Measurements from ENCODE around the gene BFSP1.
A peak's percentile ranks its signal among the peaks of the same experiment; 100 is the strongest.

The BFSP1 gene

DNA sequence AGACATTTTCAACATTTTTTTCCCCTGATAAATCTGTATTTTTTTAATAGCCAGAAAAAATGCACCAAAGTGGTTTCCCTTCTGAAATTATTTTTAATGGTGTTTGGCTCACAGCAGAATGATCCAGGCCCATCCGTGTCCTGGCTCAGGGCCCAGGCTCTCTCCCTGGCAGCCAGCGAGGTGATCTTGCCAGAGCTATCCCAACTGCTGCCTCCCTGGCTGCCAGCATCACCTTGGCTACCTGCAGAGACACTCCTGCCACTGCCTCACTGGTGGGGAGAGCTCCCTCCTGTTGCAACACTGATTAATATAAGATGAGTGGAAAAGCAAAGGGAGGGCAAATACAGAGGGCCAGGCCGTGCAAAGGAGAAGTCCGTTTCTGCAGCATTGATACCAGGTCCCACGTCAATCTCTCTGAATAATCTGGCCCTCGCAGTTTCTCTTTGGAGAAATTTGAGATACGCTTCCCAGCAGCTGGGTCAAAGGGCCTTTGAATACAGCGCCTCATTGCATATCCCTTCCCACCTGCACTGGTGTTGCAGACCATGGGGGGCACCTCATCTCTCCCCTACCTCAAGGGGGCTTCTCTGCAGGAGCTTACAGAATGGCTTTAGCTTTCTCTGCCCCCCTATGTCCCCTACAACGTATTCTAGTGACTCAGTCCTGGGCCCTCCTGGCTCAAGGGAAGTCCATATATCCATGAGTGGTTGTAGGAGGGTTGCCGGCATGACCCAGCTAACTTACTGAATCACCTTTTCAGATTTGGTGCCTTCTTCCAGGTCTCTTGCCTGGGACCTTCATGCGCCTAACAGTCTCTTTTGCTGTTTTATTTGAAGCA, 25.9 kb upstream of the BFSP1 start:
- peak; percentile 69 for DNase-seq

DNA sequence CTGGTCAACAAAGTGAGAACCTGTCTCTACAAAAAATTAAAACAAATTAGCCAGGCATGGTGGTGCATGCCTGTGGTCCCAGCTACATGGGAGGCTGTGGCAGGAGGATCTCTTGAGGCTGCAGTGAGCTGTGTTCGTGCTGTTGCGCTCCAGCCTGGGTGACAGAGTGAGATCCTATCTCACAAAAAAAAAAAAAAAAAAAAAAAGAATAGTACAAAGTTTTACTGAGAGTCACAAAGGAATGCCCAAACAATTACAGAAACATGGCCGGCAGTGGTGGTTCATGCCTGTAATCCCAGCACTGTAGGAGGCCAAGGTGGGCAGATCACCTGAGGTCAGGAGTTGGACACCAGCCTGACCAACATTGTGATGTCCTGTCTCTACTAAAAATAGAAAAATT, 23.9 kb upstream of the BFSP1 start:
- DNase-seq = no peak

DNA sequence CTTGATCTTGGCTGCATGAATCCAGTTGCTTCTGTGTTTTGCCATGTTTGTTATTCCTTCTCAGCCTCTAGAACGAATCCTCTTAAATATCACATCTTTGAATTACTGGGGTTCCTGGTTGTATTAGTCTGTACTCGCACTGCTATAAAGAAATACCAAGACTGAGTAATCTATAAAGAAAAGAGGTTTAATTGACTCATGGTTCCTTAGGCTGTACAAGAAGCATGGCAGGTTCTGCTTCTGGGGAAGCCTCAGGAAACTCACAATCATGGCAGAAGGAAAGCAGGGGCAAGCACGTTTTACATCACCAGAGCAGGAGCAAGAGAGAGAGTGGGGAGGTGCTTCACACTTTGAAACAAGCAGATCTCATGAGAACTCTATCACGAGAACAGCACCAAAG, 18.0 kb upstream of the BFSP1 start:
- DNase-seq = no peak

DNA sequence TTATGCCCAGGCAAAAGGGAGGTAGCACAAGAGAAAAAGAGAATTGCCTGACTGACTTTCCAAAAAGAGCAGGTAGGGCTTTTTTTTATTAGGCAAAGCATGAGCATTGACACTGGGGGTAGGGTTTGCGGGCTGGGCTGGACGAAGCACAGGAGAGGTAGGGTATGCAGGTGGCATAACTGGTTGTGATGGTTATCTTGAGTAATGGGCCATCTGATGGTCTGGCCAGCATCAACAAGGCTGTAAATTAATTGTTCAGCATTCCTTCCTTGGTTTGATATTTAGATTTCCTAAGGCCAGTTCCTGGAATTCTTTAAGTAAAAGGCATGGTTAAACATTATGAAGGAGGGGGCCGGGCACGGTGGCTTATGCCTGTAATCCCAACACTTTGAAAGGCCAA, 13.9 kb upstream of the BFSP1 start:
- DNase-seq = no peak

DNA sequence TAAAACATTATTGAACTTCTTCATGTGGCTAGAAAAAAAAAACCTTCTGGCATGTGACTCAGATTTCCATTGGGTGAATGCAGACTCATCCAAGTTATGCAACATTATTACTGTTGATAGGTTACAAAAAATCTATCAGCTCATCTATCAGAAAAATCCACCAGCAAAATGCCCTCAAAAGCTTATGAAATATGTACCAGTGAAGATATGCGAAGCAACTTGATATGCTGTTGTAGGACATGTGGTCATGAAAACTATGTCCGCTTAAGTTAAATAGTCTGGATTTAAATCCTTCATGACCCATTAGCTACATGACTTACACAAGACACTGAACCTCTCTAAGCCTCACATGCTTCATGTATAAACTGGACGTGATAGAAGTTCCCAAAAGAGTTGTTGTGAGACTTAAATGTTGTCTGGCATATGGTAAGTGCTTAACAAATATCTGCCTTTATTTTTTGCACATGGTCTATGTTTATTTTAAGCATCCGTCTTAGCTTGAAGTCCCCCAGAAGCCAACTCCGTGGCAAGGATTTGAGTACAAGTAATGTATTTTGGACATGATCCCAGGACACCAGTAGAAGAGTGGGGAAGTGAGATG, 12.5 kb upstream of the BFSP1 start:
- peak; percentile 90 for DNase-seq

DNA sequence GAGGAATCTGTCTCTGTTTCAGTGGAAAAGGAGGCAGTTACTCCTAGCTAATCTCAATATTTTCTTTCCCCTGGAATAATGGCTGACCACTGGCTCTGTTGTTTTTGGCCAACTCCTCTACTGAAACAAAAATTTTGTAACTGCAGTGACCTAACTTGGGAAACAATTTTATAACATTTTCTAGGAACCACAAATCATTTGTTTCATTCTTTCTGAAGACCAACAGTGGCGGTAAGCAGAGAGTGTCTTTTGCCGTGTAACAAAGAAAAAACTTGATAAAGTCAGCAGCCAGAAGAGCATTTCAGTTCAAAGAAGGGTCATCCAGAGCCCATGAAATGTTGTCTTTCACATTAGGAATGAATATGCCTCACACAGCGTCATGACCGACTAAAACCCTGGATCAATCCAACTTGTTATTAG, 11.8 kb upstream of the BFSP1 start:
- peak; percentile 93 for DNase-seq

DNA sequence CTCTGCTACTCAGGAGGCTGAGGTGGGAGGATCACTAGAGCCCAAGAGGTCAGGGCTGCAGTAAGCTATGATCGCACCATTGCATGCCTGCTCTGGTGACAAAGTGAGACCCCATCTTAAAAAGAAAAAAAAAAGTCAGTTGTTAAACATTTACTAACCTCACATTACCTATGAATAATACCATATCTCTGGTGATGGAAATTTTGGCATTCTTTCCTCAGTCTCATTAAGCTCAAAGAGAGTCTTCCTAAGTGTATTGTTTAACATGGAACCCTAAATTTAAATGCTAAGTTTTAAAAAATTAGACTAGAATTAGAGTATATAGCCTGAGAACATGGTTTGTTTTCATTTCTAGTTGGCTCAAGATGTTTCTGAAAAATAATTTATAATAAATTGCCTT, 11.3 kb upstream of the BFSP1 start:
- DNase-seq = peak; percentile 33

DNA sequence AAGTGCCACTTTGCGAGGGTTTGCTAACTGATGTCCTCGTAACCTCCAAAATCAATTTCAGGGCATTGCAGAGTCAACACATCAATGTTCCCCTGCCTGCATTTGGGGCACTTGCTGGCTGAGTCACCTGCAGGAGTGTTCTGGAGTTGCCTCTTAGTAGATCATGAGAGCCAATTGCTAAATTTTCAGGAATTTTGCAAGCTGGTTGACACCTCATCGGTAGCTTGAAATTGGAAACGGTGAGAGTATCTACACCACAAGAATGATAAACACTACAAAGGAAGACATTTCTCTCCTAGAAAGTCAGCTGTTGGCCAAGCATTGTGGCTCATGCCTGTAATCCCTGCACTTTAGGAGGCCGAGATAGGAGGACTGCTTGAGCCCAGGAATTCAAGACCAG, 10.8 kb upstream of the BFSP1 start:
- peak; percentile 83 for DNase-seq

DNA sequence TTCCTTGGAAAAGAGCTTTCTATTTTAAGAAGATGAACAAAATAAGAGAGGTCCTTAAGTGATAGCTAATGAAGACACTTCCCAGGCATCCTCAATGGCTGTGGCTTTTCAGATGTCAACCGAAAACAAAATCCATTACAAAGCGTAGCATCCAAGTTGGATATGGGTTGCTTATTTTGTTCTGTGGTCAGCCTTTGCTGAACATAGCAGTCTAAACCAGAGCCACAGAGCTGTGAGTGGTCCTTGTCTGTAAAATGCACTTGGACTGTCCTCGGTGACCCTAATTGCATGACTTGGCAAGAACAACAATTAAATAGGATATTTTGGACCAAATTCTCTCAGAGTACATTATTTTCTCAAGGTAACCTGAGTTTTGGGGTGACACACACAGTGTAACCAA, 10.4 kb upstream of the BFSP1 start:
- no peak for DNase-seq

DNA sequence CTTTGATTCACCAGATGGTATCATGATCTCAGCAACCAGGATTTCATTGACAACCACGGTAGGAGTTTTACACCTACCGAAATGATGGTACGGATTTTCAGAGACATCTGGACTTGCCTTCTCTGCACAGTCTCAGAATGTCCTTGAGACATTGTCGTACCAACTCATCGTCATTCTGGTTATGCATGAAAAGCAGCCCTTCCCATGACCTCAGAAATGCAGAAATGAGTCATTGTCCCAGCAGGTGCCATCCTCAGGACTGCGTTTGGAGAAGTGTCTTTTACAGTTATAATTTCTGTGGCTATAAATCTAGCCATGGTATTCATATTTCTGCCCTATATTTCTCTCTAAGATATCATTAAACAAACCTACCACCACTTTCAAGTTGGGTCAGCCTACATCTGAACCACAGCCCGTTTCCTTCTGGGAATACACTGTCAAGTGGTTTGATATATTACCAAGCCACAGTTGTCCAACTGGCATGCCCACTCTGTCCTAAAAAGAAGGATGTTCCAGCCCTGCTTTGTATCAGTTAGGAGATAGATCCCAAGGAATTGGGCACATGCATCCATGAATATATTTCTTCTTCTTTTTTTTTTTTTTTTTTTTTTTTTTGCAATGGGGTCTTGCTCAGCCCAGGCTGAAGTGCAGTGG, 7.5 kb upstream of the BFSP1 start:
- DNase-seq = peak; percentile 9

DNA sequence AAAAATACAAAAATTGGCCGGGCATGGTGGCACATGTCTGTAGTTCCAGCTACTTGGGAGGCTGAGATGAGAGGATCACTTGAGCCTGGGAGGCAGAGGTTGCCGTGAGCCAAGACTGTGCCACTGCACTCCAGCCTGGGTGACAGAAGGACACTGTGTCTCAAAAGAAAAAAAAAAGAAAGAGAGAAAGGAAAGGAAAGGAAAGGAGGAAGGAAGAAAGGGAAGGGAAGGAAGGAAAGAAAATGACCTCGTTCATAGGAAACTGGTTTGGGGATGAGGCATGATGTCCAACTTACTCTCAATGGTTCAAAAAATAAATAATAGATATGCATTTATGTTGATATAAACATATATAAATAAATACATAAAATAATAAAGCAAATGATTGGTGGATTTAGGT, 6.8 kb upstream of the BFSP1 start:
- DNase-seq = no peak

DNA sequence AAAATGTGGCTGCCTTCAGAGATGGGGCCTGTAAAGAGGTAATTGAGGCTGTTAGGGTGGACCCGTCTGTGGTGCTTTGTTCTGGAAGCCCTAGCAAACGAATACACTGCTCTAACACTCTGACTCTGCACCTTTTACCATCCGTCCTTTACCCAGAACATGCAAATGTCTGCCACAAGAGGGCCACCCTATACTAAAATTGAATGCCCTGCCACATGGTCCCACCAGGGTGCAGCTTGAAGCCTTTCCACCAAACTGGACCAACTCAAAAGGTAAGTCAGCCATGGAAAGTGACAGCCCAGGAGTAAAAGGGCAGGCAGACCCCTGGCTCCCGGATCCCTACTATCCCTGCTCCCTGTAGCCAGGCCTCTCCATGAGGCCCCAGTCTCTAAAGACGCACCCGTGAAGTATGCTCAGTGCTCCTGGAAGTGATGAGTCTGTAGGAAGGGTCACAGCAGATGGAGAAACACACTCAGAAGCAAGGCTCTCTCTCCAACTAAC, 5.8 kb upstream of the BFSP1 start:
- peak; percentile 78 for DNase-seq

DNA sequence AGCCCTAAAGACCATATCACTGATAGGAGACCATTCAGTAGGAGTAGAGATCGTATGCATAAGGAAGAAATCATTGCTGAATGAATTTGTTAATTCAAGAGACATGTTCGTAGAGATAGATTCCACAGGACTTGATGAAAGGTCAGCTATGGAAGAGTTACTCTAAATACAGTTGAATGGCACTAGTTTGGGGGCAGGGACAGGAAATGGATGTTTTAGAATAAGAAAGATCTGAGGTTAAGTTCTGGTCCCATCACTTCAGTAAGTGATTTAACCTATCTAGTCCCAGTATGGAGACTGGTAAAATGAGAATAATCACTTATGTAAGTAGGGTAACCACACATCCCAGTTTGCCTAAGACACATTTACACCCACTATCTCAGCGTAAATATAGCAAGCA, 2.9 kb upstream of the BFSP1 start:
- DNase-seq = no peak

DNA sequence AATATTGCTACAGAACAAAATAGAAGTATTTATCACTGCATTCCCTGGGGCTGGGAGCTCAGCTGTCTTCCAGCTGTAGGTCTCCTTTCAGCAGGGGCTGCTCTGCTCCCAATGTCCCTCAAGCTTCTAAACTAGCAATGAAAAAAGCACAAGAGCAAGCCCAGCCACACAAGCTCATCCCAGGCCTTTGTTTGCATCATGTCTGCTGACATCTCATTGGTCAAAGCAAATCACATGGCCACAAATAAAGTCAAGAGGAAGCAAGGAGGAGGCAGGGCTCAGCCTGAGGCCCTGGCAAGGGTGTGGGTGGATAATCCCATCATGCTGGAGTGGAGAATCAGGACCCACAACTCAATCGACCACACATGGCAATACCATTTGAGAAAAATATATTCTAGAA, 2.2 kb upstream of the BFSP1 start:
- peak; percentile 71 for DNase-seq

DNA sequence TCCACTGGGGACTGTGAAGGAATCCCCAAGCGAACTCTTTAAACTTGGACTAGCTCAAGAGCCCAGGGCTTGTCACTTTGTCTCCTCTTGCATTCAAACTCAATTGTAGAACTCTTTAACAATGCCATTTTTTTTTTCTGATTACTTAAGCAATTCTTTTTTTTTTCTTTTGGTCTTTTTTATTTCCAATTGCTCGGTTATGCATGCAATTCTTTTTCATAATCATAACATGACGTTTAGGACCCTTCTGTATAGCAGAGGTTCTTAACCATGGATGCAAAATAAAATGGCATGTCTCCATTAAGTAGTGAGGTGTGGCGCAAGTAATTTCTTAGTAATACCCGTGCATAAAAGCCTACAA, 466 bp upstream of the BFSP1 start:
- DNase-seq = no peak

DNA sequence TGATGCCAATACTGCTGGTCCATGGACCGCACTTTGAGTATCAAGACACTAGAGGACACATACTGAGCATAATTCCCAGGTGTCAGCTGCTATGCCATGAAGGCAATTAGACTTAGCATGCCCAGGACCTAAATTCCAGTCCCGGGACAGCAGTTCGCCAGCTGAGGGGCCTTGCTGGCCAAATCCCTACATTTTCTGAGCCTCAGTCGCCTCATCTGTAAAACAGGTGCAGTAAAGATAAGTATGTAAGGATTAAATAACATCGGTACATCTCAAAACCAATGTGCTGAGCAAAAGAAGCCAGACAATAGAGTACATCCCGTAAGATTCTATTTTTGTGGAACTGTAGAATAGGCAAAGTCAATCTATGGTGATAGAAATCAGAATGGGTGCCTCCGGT, 1.0 kb downstream of the BFSP1 start:
- DNase-seq = no peak

DNA sequence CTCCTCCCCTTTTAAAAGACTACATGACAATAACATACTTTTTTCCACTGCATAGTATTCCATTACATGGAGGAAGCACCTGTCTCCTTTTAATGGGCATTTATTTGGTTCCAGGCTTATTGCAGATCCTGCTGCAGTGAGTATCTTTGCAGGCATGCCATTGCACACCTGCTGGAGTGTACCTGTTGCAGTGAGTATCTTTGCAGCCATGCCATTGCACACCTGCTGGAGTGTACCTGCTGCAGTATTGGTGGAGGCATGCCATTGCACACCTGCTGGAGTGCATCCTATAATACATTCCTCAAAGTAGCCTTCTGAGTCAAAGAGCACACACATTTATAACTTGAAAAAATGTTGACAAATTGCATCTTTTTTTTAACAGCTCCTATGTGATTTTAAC, 1.6 kb downstream of the BFSP1 start:
- no peak for DNase-seq

DNA sequence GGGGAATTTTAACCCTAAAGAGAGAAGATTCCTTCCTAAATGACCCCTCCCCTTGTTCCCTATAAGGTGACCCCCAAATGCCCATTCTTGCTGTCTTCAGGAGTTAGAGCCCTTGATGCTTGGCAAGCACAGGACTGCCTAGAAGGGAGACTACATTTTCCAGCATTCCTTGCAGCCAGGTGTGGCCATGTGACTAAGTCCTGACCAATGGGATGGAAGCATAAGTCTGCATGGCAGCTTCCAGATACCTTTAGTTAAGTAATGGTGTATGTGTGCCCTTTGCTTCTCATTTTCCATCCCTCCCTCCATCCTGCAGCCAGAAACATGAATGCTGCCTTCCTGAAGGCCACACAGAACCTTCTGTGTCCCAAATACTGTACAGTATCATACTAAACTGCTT, 5.5 kb downstream of the BFSP1 start:
- DNase-seq = no peak

DNA sequence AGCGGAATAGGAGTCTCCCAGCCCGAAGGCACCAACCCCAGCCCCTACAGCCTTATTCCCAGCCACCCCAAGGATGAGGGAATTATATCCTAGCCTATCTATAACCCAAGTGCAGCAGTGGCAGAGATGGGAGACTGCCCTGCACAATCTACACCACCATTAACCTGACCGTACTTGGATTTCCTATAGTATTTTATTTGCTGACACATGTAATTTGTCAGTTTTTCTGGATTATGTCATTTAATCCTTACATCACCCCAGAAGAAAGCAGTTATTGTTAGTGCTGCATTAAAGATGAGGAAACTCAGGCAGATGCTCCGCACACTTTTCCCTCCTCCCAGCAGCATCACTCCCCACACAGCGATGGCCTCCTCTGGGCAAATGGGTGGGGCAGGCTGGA, 6.0 kb downstream of the BFSP1 start:
- DNase-seq = no peak

DNA sequence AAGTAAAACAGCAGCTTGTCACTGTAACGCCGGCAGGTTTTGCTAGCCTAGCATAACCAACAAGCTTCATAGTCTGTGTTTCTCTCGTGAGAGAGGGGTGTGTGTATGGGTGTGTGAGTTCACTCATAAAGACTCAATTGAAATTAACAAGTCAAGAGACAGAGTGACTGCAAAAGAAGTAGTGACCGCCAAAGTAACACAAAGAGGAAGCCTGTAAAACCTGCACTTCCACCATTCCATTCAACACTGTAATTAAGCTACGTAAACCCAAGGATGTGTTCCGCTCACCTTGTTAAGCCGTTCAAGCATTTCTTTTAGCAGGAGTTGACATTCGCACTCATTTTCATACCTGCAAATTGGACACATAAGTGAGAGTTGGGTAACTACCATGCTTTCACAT, 6.6 kb downstream of the BFSP1 start:
- DNase-seq = no peak

DNA sequence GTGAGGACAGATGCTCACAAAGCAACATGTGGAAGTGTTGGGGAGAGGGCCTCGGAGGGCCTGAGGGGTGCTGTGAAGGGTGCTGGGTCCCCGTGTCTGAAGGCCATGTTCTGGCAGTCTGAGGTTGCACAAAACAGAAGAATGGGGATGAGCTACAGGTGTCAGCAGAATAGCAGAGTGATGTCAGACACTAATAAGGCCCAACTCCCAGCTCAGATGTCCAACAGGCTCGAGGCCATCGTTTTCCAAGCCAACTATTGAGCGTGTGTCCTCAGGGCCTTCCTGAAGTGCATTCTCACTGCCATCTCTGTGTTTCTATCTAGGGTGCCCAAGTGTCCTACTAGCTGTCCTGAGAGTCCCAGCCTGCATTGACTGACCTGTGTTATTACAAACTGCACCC, 7.9 kb downstream of the BFSP1 start:
- no peak for DNase-seq

DNA sequence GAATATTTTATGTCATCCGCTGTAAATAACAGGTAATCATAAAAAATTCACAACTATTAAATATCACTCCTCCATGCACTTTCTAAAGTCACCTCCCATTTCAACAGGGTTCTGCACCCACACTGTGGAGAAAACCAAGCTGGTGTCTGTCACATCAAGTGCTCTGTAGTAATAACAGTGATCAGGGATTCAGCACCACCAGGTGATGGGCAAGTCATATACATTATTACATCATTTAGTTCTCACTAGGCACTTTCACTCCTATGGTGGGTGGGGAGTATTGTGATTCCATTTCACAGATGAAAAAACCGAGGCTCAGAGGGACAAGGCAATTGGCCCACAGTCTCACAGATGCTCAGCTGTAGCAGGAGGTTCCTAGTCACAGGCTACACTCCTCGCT, 8.7 kb downstream of the BFSP1 start:
- no peak for DNase-seq

DNA sequence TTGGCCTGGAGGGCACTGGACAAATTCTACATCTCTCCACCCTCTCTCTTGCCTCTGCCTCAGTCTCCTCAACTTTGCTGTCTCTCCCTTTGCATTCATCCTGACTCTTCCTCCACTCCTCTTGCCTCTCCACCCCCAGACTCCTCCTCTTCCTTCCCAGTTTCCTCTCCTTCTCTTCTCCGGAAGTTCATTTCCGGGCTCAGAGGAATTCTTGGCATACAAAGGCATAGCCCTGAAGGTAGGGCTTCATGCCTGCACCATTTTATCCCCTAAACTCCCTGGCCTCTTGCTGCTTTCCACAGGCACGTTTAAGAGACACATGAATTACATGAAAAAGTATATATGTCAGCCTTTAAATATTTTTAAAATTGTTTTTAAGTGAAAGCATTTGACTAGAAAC, 10.6 kb downstream of the BFSP1 start:
- DNase-seq = peak; percentile 23

DNA sequence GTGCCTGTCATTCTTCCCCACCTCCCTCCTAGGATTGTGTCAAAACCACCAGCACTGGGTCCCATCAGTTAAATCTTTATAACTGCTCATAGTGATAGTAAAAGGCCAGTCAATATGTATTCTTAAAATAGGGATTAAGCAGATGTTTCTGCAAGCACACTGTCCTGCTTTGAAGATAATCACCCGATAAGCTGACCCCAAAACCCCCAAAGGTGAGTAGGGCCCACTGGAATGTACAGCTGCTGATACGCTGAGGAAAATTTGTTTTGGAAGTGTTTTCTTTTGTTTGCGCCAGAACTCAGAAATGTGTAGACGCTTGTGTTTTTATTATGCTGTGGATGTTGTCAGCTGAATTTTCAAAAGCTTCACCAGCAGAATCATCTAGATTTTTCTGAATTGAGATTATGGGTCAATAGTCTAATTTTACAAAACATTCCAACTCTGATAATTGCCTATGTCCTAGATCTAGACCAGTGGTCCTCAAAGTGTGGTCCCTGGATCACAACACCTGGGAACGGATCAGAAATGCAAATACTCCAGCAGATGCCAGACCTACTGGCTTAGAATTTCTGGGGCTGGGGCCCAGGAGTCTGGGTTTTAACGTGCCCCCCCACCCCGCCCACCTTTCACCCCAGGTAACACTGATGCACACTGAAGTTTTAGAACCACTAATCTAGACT, 11.4 kb downstream of the BFSP1 start:
- DNase-seq = no peak
